Measurements from ENCODE around the gene FASN.
A peak's percentile ranks its signal among the peaks of the same experiment; 100 is the strongest.

FASN gene

DNA sequence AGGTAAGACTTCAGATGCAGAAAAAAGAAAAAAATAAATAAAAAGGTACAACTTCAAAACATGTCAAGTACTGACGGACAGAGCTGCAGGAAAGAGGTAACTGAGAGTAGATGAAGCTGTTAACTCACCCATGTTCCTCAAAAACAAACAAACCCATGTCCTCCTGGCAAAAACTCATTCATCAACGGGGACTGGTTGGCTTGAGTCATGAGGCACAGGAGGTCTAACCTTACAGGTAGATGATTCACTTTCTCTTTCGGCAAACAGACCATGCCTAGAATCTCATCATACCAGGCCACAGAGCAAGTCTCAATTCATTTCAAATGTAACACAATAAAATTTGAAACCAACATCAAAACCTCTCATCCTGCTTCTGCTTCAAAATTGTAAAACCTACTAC is 12.3 kb upstream of the FASN start:
- H3K4me3 ChIP-seq (ENCODE audit: low read depth, low read length) = no peak overlapping the region
- TF ChIP-seq CTCF (conservative IDR thresholded peaks at IDR 0.05; ENCODE audit: low read depth, low read length) = no peak
- no peak for DNase-seq (ENCODE audit: low read depth)

DNA sequence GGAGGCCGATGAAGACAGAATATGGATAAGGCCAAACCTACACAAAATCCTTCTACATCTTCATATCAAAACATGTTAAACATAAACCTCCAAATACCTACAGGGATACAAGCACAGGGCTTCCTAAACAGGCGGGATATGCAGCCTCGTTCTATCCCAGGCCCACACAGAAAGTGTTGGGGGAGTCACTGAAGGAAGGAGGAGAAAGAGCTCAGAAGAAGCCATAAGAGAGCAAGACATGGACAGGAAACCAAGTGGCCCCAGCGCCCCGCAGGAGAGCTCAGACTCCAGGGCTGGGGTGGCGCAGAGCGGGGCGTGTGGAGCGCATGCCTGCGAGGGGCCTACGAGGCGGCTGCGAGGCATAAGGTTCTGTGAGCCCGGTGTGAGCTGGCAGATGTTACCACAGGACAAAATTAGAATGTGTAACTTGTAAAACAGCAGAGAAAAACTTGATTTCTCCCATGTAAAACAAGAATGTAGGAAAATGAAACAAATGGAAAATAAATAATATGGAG is 11.0 kb upstream of the FASN start:
- H3K4me3 ChIP-seq (ENCODE audit: low read depth, low read length) = no peak overlapping the region
- no peak for DNase-seq (ENCODE audit: low read depth)
- TF ChIP-seq CTCF (conservative IDR thresholded peaks at IDR 0.05; ENCODE audit: low read depth, low read length) = no peak

GRCh38 chr17:82108496-82108945 is 10.5 kb upstream of the FASN start:
- no peak overlapping the region for H3K4me3 ChIP-seq (ENCODE audit: low read depth, low read length)
- TF ChIP-seq CTCF (conservative IDR thresholded peaks at IDR 0.05; ENCODE audit: low read depth, low read length) = no peak
- DNase-seq (ENCODE audit: low read depth) = peak; percentile 52

- DNase-seq (ENCODE audit: low read depth) = no peak
- H3K4me3 ChIP-seq (ENCODE audit: low read depth, low read length) = no peak overlapping the region
- no peak for TF ChIP-seq CTCF (conservative IDR thresholded peaks at IDR 0.05; ENCODE audit: low read depth, low read length)
Measured at GRCh38 chr17:82108038-82108437, 10.0 kb upstream of the FASN start.

DNA sequence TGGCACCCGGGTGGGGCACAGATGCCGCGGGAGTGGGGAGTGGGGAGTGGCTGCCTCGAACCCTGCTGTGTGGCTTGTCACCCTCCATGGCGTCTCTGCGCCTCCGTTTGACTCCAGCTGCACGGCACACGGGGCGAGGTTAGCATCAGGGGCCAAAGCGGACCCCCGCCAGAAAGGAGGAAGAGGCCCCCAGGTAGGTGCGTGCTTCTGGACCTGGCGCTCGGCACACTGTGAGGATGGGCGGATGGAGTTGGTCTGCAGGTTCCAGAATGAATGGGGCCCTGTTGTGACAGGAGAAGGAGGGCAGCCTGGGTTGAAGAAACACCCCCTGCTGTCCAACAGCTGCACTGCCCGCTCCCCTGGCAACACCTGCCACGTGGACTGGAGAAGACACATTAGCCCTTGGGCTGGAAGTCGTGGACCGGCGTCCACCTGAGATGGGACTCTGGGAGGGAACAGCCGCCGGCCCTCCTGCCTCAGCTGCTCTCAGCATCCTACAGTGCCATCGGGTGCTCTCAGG is 9.4 kb upstream of the FASN start:
- no peak overlapping the region for H3K4me3 ChIP-seq (ENCODE audit: low read depth, low read length)
- peak; percentile 8 for DNase-seq (ENCODE audit: low read depth)

DNA sequence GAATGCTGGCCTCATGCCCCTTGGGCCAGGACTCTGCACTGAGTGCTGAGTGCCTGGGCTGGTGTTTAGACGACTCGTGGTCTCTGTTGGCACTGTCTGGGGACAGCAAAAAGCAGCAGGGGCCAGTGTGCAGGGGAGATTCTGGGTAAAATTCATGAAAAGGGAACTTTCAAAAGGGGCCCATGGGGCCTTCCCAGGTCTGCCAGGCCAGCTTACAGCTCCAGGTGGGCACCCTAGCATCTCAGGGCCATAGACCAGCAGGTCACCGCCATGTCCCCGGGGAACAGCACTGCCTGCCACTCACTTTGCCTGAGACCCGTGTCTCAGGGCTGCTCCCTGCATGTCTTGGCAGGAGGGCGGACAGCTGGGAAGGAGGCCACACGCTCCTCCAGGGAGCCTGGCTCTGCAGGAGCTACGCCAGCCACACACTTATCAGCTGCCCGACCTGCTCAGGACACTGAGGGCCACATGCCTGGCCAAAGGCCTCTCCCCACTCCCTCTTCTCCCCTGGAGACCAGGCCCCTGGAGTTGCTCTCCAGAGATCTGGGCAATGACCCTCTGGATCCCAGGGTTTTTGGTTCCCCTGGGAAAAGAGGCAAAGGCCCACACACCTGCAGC is 8.8 kb upstream of the FASN start:
- H3K4me3 ChIP-seq (ENCODE audit: low read depth, low read length) = no peak overlapping the region
- no peak for DNase-seq (ENCODE audit: low read depth)
- TF ChIP-seq CTCF (conservative IDR thresholded peaks at IDR 0.05; ENCODE audit: low read depth, low read length) = no peak

More for the DNA sequence above, 9.4 kb upstream of the FASN start:
- peak; percentile 35 for TF ChIP-seq CTCF (conservative IDR thresholded peaks at IDR 0.05; ENCODE audit: low read depth, low read length)
